GM20000 (cell line): ENCODE measurements around the gene ABCA13.
"Not testable (repeated sequence)": the region's sequence is repeated elsewhere in the genome, so short reads cannot be mapped to it uniquely, and the experiment has no call there.

Experiments
- DNase-seq: peaks from one replicate; pipeline ENCODE4 v3.0.0; 2012; ENCODE audit warnings: low spot score
- CTCF ChIP-seq: IDR thresholded peaks from 2 replicates; pipeline ENCODE4 v1.5.1; 2012; ENCODE audit warnings: mild to moderate bottlenecking, control low read depth; ENCODE audit errors: extremely low read depth, missing control alignments

The ABCA13 gene

GRCh38 chr7:48141521-48141920 is 29.7 kb upstream of the ABCA13 start:
- no peak for DNase-seq
- TF ChIP-seq CTCF = no peak

- no peak for TF ChIP-seq CTCF
- no peak for DNase-seq
Measured at GRCh38 chr7:48144291-48144768, 26.9 kb upstream of the ABCA13 start.

- DNase-seq = no peak
- TF ChIP-seq CTCF = no peak
Measured at GRCh38 chr7:48147078-48147591, 24.1 kb upstream of the ABCA13 start.

- DNase-seq = not testable (repeated sequence)
Measured at GRCh38 chr7:48147690-48148089, 23.6 kb upstream of the ABCA13 start.

GRCh38 chr7:48148311-48148710 is 22.9 kb upstream of the ABCA13 start:
- DNase-seq = no peak
- no peak for TF ChIP-seq CTCF

GRCh38 chr7:48149058-48149457 is 22.2 kb upstream of the ABCA13 start:
- no peak for DNase-seq
- no peak for TF ChIP-seq CTCF

- TF ChIP-seq CTCF = no peak
- DNase-seq = no peak
Measured at GRCh38 chr7:48150086-48150485, 21.2 kb upstream of the ABCA13 start.

GRCh38 chr7:48154792-48155413 is 16.4 kb upstream of the ABCA13 start:
- TF ChIP-seq CTCF = peak; percentile 57
- DNase-seq = peak; percentile 33
